BE2C (cell line): Measurements from ENCODE around the gene RAPSN.

Source experiments
- DNase-seq: peaks from one replicate; pipeline ENCODE4 v3.0.0-alpha.2; 2020
- H3K27me3 ChIP-seq: fragments of 250-450 bp; sonication (Bioruptor Pico); 2 replicates; pipeline ENCODE4 v1.5.1; 2020; ENCODE audit warnings: mild to moderate bottlenecking
- H3K36me3 ChIP-seq: fragments of 250-450 bp; sonication (Bioruptor Pico); 2 replicates; pipeline ENCODE4 v1.5.1; 2020; ENCODE audit warnings: mild to moderate bottlenecking
- H3K4me1 ChIP-seq: fragments of 250-450 bp; sonication (Bioruptor Pico); 2 replicates; pipeline ENCODE4 v1.5.1; 2020
- H3K4me3 ChIP-seq: 2 replicates; pipeline ENCODE4 v1.5.1; 2011; ENCODE audit warnings: low read depth, low read length
- H3K9me3 ChIP-seq: fragments of 250-450 bp; sonication (Bioruptor Pico); 2 replicates; pipeline ENCODE4 v1.5.1; 2020
- CTCF ChIP-seq: IDR thresholded peaks from 2 replicates; pipeline ENCODE4 v1.5.1; 2012; ENCODE audit warnings: mild to moderate bottlenecking, low read depth, low read length

The RAPSN gene

GRCh38 chr11:47489395-47489755, 40.4 kb upstream of the RAPSN start:
- no peak for TF ChIP-seq CTCF
- DNase-seq: no peak
- Histone ChIP-seq H3K36me3 (peaks cover 21% of the 10 kb centered on the region), H3K27me3 (no peaks in the 10 kb centered on the region), H3K4me1 (peaks cover 7% of the 10 kb centered on the region), H3K9me3 (no peaks in the 10 kb centered on the region), H3K4me3 (no peak overlapping the region)

GRCh38 chr11:47488674-47489394, 39.9 kb upstream of the RAPSN start:
- no peak overlapping the region for H3K4me3 ChIP-seq
- no peak for TF ChIP-seq CTCF
- no peaks in the 10 kb centered on the region for H3K9me3 ChIP-seq
- H3K36me3 ChIP-seq: peaks cover 24% of the 10 kb centered on the region
- peak; percentile 35 for DNase-seq
- H3K27me3 ChIP-seq: no peaks in the 10 kb centered on the region
- peaks cover 7% of the 10 kb centered on the region for H3K4me1 ChIP-seq

- H3K27me3 ChIP-seq: no peaks in the 10 kb centered on the region
- peaks cover 7% of the 10 kb centered on the region for H3K4me1 ChIP-seq
- H3K36me3 ChIP-seq: peaks cover 31% of the 10 kb centered on the region
- DNase-seq: no peak
- no peaks in the 10 kb centered on the region for H3K9me3 ChIP-seq
- no peak overlapping the region for H3K4me3 ChIP-seq
- TF ChIP-seq CTCF: no peak
Observed at GRCh38 chr11:47488111-47488510, 39.2 kb upstream of the RAPSN start.

- no peak overlapping the region for H3K4me3 ChIP-seq
- H3K4me1 ChIP-seq: peaks cover 7% of the 10 kb centered on the region
- no peaks in the 10 kb centered on the region for H3K9me3 ChIP-seq
- no peaks in the 10 kb centered on the region for H3K27me3 ChIP-seq
- DNase-seq: no peak
- peaks cover 38% of the 10 kb centered on the region for H3K36me3 ChIP-seq
- no peak for TF ChIP-seq CTCF
Observed at GRCh38 chr11:47487421-47487820, 38.5 kb upstream of the RAPSN start.

- no peaks in the 10 kb centered on the region for H3K27me3 ChIP-seq
- peaks cover 7% of the 10 kb centered on the region for H3K4me1 ChIP-seq
- TF ChIP-seq CTCF: no peak
- DNase-seq: no peak
- H3K9me3 ChIP-seq: no peaks in the 10 kb centered on the region
- no peak overlapping the region for H3K4me3 ChIP-seq
- H3K36me3 ChIP-seq: peaks cover 52% of the 10 kb centered on the region
Observed at GRCh38 chr11:47485107-47485506, 36.2 kb upstream of the RAPSN start.

GRCh38 chr11:47483457-47483856, 34.5 kb upstream of the RAPSN start:
- no peak for DNase-seq
- Histone ChIP-seq H3K4me1 (peaks cover 7% of the 10 kb centered on the region), H3K9me3 (no peaks in the 10 kb centered on the region), H3K4me3 (no peak overlapping the region), H3K27me3 (no peaks in the 10 kb centered on the region), H3K36me3 (peaks cover 58% of the 10 kb centered on the region)
- no peak for TF ChIP-seq CTCF
